Glutamatergic neuron (in vitro differentiated cells): ENCODE results near the gene SETD4. TPM values are rescaled to one million over a fixed set of nuclear protein-coding genes. Genes with fewer than 3 reads are reported as not detected.

Experiments
- DNase-seq: peaks from one replicate; pipeline ENCODE4 v3.0.0; 2022
- H3K27ac Mint-ChIP-seq: one replicate; pipeline ENCODE4 v1.8.0; 2020; ENCODE audit warnings: mild to moderate bottlenecking, mixed read lengths, inconsistent platforms; ENCODE audit not compliant: unreplicated experiment
- H3K27me3 Mint-ChIP-seq: one replicate; pipeline ENCODE4 v1.8.0; 2020; ENCODE audit warnings: mild to moderate bottlenecking, moderate library complexity, mixed read lengths, inconsistent platforms; ENCODE audit not compliant: unreplicated experiment
- H3K36me3 Mint-ChIP-seq: one replicate; pipeline ENCODE4 v1.8.0; 2020; ENCODE audit warnings: mild to moderate bottlenecking, mixed read lengths, inconsistent platforms; ENCODE audit not compliant: unreplicated experiment
- H3K4me1 Mint-ChIP-seq: one replicate; pipeline ENCODE4 v1.8.0; 2020; ENCODE audit warnings: mild to moderate bottlenecking, low read depth, mixed read lengths, inconsistent platforms; ENCODE audit not compliant: unreplicated experiment
- H3K4me3 Mint-ChIP-seq: one replicate; pipeline ENCODE4 v1.8.0; 2020; ENCODE audit warnings: mild to moderate bottlenecking, mixed read lengths, inconsistent platforms; ENCODE audit not compliant: unreplicated experiment
- H3K9me3 Mint-ChIP-seq: one replicate; pipeline ENCODE4 v1.8.0; 2020; ENCODE audit warnings: mild to moderate bottlenecking, moderate library complexity, mixed read lengths, inconsistent platforms; ENCODE audit not compliant: unreplicated experiment
- long read RNA-seq: library from polyadenylated mRNA; unstranded; transcript quantifications from one replicate; pipeline ENCODE4 v2.0.0, GENCODE V29; 2020; ENCODE audit not compliant: unreplicated experiment
- total RNA-seq: library from RNA; stranded (reverse); fragmentation: NEBNext Ultra II Directional; extraction: Animal tissue kit (Norgen Biotek cat#: 25700); gene quantifications from one replicate; pipeline ENCODE4 v1.2.1, GENCODE V29; 2021; ENCODE audit not compliant: unreplicated experiment
- TF ChIP-seq, protein P1 (sequence below): fragments of 200-600 bp; sonication (generic); IDR thresholded peaks from one replicate; pipeline ENCODE4 v1.5.0; 2021; ENCODE audit not compliant: partially characterized antibody, unreplicated experiment

The SETD4 gene, protein sequence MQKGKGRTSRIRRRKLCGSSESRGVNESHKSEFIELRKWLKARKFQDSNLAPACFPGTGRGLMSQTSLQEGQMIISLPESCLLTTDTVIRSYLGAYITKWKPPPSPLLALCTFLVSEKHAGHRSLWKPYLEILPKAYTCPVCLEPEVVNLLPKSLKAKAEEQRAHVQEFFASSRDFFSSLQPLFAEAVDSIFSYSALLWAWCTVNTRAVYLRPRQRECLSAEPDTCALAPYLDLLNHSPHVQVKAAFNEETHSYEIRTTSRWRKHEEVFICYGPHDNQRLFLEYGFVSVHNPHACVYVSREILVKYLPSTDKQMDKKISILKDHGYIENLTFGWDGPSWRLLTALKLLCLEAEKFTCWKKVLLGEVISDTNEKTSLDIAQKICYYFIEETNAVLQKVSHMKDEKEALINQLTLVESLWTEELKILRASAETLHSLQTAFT
- total RNA-seq, result 21.3 TPM
- long read RNA-seq, partial matches to known transcripts, result 3 of 12 reads
- long read RNA-seq, other reads (novel, unspliced or antisense), result 9 of 12 reads

DNA sequence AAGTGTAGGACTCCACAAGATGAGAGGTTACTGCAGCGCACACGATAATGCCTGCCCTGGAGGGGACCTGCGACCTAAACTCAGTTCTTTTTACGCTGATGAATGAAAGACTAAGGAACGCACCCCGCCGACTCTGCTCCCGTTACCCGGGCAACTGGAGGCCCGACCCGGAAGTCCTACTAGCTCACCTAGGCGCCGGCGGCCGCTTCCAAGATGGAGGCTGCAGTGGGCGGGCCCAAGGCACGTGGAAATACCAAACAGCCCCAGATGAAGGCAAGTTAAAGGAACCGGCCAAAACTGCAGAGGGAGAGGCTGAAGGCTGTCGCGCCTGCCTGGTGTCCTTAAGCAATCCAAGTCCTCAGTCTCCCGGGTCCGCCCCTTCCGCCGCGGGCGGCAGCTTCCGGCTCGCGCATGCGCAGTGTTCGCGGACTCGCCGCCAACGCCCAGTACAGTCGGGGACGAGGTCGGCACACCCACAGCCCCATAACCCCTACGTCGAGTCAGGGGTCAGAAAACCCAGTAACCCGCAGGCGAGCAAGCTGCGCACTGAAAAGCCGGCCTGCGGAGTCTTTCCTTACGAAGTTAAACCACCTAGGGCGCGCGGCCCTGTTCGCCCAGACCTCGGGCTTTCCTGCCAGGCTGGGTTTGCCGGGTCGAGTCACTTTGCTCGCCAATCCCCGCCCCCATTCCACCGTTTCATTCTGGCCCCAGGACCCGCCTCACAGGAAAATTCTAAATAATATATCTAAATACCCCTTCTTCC is at the start of gene SETD4:
TSS of gene SETD4 (minus strand) at position 368 of the 763 bp plus-strand sequence. CDS start 1,638 bp downstream, outside the sequence.
- TF ChIP-seq, protein P1, sequence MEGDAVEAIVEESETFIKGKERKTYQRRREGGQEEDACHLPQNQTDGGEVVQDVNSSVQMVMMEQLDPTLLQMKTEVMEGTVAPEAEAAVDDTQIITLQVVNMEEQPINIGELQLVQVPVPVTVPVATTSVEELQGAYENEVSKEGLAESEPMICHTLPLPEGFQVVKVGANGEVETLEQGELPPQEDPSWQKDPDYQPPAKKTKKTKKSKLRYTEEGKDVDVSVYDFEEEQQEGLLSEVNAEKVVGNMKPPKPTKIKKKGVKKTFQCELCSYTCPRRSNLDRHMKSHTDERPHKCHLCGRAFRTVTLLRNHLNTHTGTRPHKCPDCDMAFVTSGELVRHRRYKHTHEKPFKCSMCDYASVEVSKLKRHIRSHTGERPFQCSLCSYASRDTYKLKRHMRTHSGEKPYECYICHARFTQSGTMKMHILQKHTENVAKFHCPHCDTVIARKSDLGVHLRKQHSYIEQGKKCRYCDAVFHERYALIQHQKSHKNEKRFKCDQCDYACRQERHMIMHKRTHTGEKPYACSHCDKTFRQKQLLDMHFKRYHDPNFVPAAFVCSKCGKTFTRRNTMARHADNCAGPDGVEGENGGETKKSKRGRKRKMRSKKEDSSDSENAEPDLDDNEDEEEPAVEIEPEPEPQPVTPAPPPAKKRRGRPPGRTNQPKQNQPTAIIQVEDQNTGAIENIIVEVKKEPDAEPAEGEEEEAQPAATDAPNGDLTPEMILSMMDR, result no peak
- peak; percentile 93 for DNase-seq
- Mint-ChIP-seq H3K27me3 (peaks cover 5% of the 10 kb centered on the region), H3K9me3 (peaks cover 4% of the 10 kb centered on the region), H3K4me3 (peak within 1 kb of the TSS; percentile 94), H3K36me3 (no peaks in the 10 kb centered on the region), H3K27ac (peak within 1 kb of the TSS; percentile 85), H3K4me1 (no peaks in the 10 kb centered on the region)

GRCh38 chr21:36109868-36110267 is 49.5 kb upstream of the SETD4 start:
- TF ChIP-seq, protein P1, result no peak
- no peak for DNase-seq
- H3K27ac Mint-ChIP-seq, result no peak overlapping the region
- peaks cover 10% of the 10 kb centered on the region for H3K4me1 Mint-ChIP-seq
- no peaks in the 10 kb centered on the region for H3K36me3 Mint-ChIP-seq
- no peak overlapping the region for H3K4me3 Mint-ChIP-seq
- peaks cover 2% of the 10 kb centered on the region for H3K9me3 Mint-ChIP-seq
- peaks cover 4% of the 10 kb centered on the region for H3K27me3 Mint-ChIP-seq

GRCh38 chr21:36105327-36105842 is 45.1 kb upstream of the SETD4 start:
- Mint-ChIP-seq H3K27me3 (peaks cover 3% of the 10 kb centered on the region), H3K4me3 (peak overlapping the region; percentile 78), H3K36me3 (no peaks in the 10 kb centered on the region), H3K4me1 (peaks cover 15% of the 10 kb centered on the region), H3K9me3 (peaks cover 2% of the 10 kb centered on the region), H3K27ac (no peak overlapping the region)
- TF ChIP-seq, protein P1, result no peak
- DNase-seq, result no peak

DNA sequence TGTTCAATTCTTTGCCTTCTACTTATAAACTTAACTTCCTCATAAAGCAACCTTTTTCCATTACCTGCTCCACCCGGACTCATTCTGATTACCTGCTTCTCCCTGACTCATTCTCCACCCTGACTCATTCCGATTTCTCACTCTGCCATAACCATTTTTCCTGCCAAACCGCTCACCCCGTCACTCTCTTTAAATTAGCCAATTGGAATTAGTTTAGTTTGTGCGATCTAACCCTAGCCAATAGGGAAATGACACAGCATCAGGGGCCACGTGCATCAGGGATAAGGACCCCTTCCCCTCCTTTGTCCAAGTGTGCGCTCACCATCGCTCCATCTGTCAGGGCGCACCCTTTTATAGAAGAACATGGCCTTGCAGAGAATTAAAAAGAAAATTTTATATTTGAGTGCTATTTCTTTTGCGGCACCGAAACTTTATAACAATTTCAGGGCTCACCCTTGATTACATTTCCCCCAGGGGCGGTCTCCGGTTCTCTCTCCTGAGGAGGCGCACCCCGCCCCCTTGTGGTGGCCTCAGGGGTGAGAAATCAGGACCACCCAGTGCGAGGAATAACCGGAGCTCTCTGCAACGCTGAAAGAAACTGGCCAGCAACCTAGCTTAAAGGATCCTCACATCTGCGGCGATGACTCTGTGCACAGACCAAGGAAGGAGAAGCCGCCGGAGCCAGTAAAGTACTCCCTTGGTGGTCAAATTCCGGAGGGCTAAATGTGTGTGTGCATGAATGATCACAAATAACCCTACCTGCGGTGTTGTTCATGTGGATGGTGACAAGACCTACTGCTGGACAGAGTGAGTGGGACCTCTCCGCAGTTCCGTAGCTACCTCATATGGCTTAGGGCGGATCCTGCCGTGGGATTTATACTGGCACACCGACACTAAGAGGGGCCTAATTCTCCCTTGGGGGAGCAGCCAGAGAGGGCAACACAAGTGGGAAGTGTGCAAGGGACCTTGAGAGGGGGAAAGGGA is 44.3 kb upstream of the SETD4 start:
- Mint-ChIP-seq H3K36me3 (no peaks in the 10 kb centered on the region), H3K27ac (peak overlapping the region; percentile 63), H3K9me3 (peaks cover 2% of the 10 kb centered on the region), H3K27me3 (peaks cover 3% of the 10 kb centered on the region), H3K4me1 (peaks cover 15% of the 10 kb centered on the region), H3K4me3 (peak overlapping the region; percentile 78)
- peak; percentile 77 for DNase-seq
- TF ChIP-seq, protein P1, result peak; percentile 72
